ENCODE measurements around the gene RNU6-8.

Gene RNU6-8

GRCh38 chr14:32167907-32168306 is 35.2 kb downstream of the RNU6-8 start:
- no peak for DNase-seq
- intact Hi-C loops (cut with DNase I) = no loop called here

- intact Hi-C loops (cut with DNase I) = no loop called here
- no peak for DNase-seq
Observed at GRCh38 chr14:32166924-32167323, 36.1 kb downstream of the RNU6-8 start.

DNA sequence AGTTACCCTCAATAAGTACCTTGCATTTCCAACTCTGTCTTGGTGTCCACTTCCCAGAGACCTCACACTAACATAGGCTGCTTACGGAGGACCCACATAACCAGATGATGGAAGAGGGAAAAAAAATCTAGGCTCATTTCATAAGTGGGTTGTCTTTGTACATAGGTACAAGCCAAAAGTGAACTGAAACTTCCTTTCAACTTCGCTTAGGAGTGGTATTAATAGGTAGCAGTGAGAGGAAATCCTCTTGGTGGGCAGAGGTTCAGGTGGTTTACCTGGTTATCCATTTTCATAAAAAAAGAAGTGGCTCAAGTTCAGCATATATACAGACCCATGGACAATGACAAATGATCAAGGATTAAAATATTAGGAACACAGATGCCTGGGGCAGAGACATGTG is 37.0 kb downstream of the RNU6-8 start:
- intact Hi-C loops (cut with DNase I) = no loop called here

More for the DNA sequence above, 37.0 kb downstream of the RNU6-8 start:
- DNase-seq = no peak

All from posterior cingulate gyrus (tissue), 11 donors.